Smooth muscle cell (in vitro differentiated cells): ENCODE measurements around the gene SRSF8. TPM values are rescaled to one million over a fixed set of nuclear protein-coding genes. Genes with fewer than 3 reads are reported as not detected.
"Not testable (repeated sequence)": the region's sequence is repeated elsewhere in the genome, so short reads cannot be mapped to it uniquely, and the experiment has no call there.

ENCODE experiments used
- DNase-seq: peaks from one replicate; lab custom pipeline; 2025; ENCODE audit not compliant: unreplicated experiment; lab: John Stamatoyannopoulos, UW
- H2AFZ ChIP-seq: fragments of 200-600 bp; sonication (generic); 2 replicates; pipeline ENCODE4 v1.6.0; 2016; ENCODE audit warnings: antibody characterized with exemption, low read depth, mild to moderate bottlenecking
- H3F3A ChIP-seq: fragments of 200-600 bp; sonication (generic); 2 replicates; pipeline ENCODE4 v1.6.0; 2017; ENCODE audit warnings: antibody characterized with exemption, low read depth
- H3K27ac ChIP-seq: fragments of 200-600 bp; sonication (generic); 2 replicates; pipeline ENCODE4 v1.5.1; 2016; ENCODE audit warnings: low read depth, mild to moderate bottlenecking
- H3K27me3 ChIP-seq: fragments of 200-600 bp; sonication (generic); 2 replicates; pipeline ENCODE4 v1.6.1; 2016; ENCODE audit warnings: low read depth, mild to moderate bottlenecking
- H3K36me3 ChIP-seq: fragments of 200-600 bp; sonication (generic); 2 replicates; pipeline ENCODE4 v1.5.1; 2016; ENCODE audit warnings: low read depth
- H3K4me1 ChIP-seq: fragments of 200-600 bp; sonication (generic); 2 replicates; pipeline ENCODE4 v1.5.1; 2016; ENCODE audit warnings: low read depth
- H3K4me2 ChIP-seq: fragments of 200-600 bp; sonication (generic); 2 replicates; pipeline ENCODE4 v1.6.0; 2016; ENCODE audit warnings: mild to moderate bottlenecking
- H3K4me3 ChIP-seq: fragments of 200-600 bp; sonication (generic); 2 replicates; pipeline ENCODE4 v1.5.1; 2016; ENCODE audit warnings: mild to moderate bottlenecking
- H3K79me2 ChIP-seq: fragments of 200-600 bp; sonication (generic); 2 replicates; pipeline ENCODE4 v1.6.0; 2016; ENCODE audit warnings: low read depth, mild to moderate bottlenecking
- H3K9ac ChIP-seq: fragments of 200-600 bp; sonication (generic); 2 replicates; pipeline ENCODE4 v1.6.0; 2016; ENCODE audit warnings: low read depth
- H3K9me3 ChIP-seq: fragments of 200-600 bp; sonication (generic); replicated peaks from 2 replicates; pipeline ENCODE4 v1.5.1; 2016; ENCODE audit warnings: low read depth
- H4K20me1 ChIP-seq: fragments of 200-600 bp; sonication (generic); 2 replicates; pipeline ENCODE4 v1.6.0; 2016; ENCODE audit warnings: low read depth
- CTCF ChIP-seq: fragments of 200-600 bp; sonication (generic); IDR thresholded peaks from 2 replicates; pipeline ENCODE4 v1.5.1; 2017; ENCODE audit warnings: borderline replicate concordance, mild to moderate bottlenecking, antibody characterized with exemption; ENCODE audit not compliant: insufficient read depth, poor library complexity, severe bottlenecking
- WGBS: methylation state at CpG from one replicate; pipeline ENCODE4 v1.1.7; 2016; ENCODE audit warnings: low lambda C conversion rate; 5-methylcytosine and 5-hydroxymethylcytosine counted together
- polyA plus RNA-seq: library from polyadenylated mRNA; unstranded; fragments of >200 nt; fragmentation: Nextera tagmentation; extraction: Ambion mirVana; gene quantifications from 2 replicates; pipeline ENCODE4 v1.2.1, GENCODE V29; 2016
- total RNA-seq: library from RNA; depleted of rRNA; stranded (reverse); fragments of >200 nt; gene quantifications from 2 replicates; pipeline ENCODE4 v1.2.3, GENCODE V29; 2014

Gene SRSF8
- 39.9 and 43.5 TPM in 2 replicates for total RNA-seq
- polyA plus RNA-seq = 40.5 and 50.6 TPM in 2 replicates

GRCh38 chr11:95066716-95067038 is at the start of gene SRSF8:
Gene SRSF8 (plus strand): TSS chr11:95066919. CDS start chr11:95067227, 308 bp downstream.
- Histone ChIP-seq H3K36me3 (no peaks in the 10 kb centered on the region), H2AFZ (peak within 1 kb of the TSS; percentile 84), H4K20me1 (peaks cover 7% of the 10 kb centered on the region), H3K4me1 (peaks cover 15% of the 10 kb centered on the region), H3K79me2 (peaks cover 42% of the 10 kb centered on the region), H3F3A (peaks cover 5% of the 10 kb centered on the region), H3K9ac (peak within 1 kb of the TSS; percentile 79), H3K27me3 (no peaks in the 10 kb centered on the region), H3K27ac (peak within 1 kb of the TSS; percentile 66), H3K4me3 (peak within 1 kb of the TSS; percentile 82), H3K9me3 (no peaks in the 10 kb centered on the region), H3K4me2 (peak within 1 kb of the TSS; percentile 93)
- no peak for TF ChIP-seq CTCF
- DNase-seq = no peak
- WGBS = 2% methylated on average over 4 of the region's 4 CpGs

GRCh38 chr11:95021468-95021867 is 45.3 kb upstream of the SRSF8 start:
- not testable (repeated sequence) for H3K9me3 ChIP-seq, H3K4me2 ChIP-seq, H3K79me2 ChIP-seq, H3K36me3 ChIP-seq, DNase-seq, H3K4me3 ChIP-seq, H2AFZ ChIP-seq, H3K9ac ChIP-seq, H3K4me1 ChIP-seq, H3K27me3 ChIP-seq, H3K27ac ChIP-seq, H4K20me1 ChIP-seq, H3F3A ChIP-seq
- 81% methylated on average over 5 of the region's 5 CpGs for WGBS

- H3K36me3 ChIP-seq = no peaks in the 10 kb centered on the region
- H3K9ac ChIP-seq = no peak within 1 kb of the TSS
- WGBS = 91% methylated on average over 1 of the region's 1 CpG
- no peak within 1 kb of the TSS for H3K27ac ChIP-seq
- no peaks in the 10 kb centered on the region for H3K79me2 ChIP-seq
- no peaks in the 10 kb centered on the region for H3K4me1 ChIP-seq
- no peak for DNase-seq
- no peak for TF ChIP-seq CTCF
- no peaks in the 10 kb centered on the region for H3K27me3 ChIP-seq
- H3F3A ChIP-seq = no peaks in the 10 kb centered on the region
- no peaks in the 10 kb centered on the region for H4K20me1 ChIP-seq
- no peak within 1 kb of the TSS for H2AFZ ChIP-seq
- no peak within 1 kb of the TSS for H3K4me2 ChIP-seq
- no peak within 1 kb of the TSS for H3K4me3 ChIP-seq
- no peaks in the 10 kb centered on the region for H3K9me3 ChIP-seq
Observed at GRCh38 chr11:95024958-95025357, 41.8 kb upstream of the SRSF8 start, which contains the start of gene KDM4E. Gene KDM4E (plus strand): TSS chr11:95025258. CDS start chr11:95025558, 300 bp downstream.

- H3K79me2 ChIP-seq, H3K4me3 ChIP-seq, H4K20me1 ChIP-seq, H3K27me3 ChIP-seq, H2AFZ ChIP-seq, H3F3A ChIP-seq, H3K9me3 ChIP-seq, DNase-seq, H3K9ac ChIP-seq, H3K36me3 ChIP-seq, H3K4me2 ChIP-seq, H3K27ac ChIP-seq, H3K4me1 ChIP-seq: not testable (repeated sequence)
- 93% methylated on average over 7 of the region's 9 CpGs for WGBS
Observed at GRCh38 chr11:95025594-95025993, 41.1 kb upstream of the SRSF8 start.

GRCh38 chr11:95028357-95028756 is 38.4 kb upstream of the SRSF8 start:
- H3K27ac ChIP-seq = no peak overlapping the region
- no peaks in the 10 kb centered on the region for H3K27me3 ChIP-seq
- H3K36me3 ChIP-seq = no peaks in the 10 kb centered on the region
- H3K4me2 ChIP-seq = no peak overlapping the region
- no peaks in the 10 kb centered on the region for H3K4me1 ChIP-seq
- DNase-seq = no peak
- H2AFZ ChIP-seq = no peak overlapping the region
- H3K9ac ChIP-seq = no peak overlapping the region
- no peak overlapping the region for H3K4me3 ChIP-seq
- no peaks in the 10 kb centered on the region for H4K20me1 ChIP-seq
- no peak for TF ChIP-seq CTCF
- H3F3A ChIP-seq = no peaks in the 10 kb centered on the region
- no peaks in the 10 kb centered on the region for H3K9me3 ChIP-seq
- WGBS = 39% methylated on average over 3 of the region's 3 CpGs
- H3K79me2 ChIP-seq = no peaks in the 10 kb centered on the region
